ENCODE data around the gene TREML4.

Gene TREML4

GRCh38 chr6:41288030-41288753 is 60.0 kb downstream of the TREML4 start:
- DNase-seq (ENCODE audit: low spot score) = no peak
